ENCODE measurements around the gene KSR1. TPM values are rescaled to one million over a fixed set of nuclear protein-coding genes. Genes with fewer than 3 reads are reported as not detected.
"Not testable (repeated sequence)": the region's sequence is repeated elsewhere in the genome, so short reads cannot be mapped to it uniquely, and the experiment has no call there.

The KSR1 gene
- total RNA-seq, 4 donors from 2014 or later: 26.6 to 64.4 (median 42.2) TPM

DNA sequence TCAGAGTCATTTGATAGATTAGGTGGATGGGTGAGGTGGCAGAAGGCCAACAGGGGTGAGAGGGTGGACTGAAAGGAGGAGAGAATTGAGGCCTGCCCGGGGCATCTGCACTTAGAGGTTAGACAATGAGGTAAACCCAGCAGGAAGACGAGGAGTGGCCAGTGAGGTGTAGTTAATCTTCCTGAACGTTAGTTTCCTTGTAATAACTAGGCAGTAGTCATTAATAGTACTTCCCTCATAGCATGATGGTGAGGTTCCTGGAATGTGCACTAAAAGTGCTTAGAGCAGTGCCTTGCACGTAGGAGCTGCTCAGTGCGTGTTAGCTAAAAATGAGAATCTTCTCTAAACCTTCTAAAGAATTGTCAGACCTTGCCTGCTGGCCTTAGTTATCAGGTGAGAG, 13.5 kb upstream of the KSR1 start:
- Histone ChIP-seq H3K9me3 (no peaks in the 10 kb centered on the region), H3K4me1 (no peaks in the 10 kb centered on the region), H3K36me3 (no peaks in the 10 kb centered on the region), H3K4me3 (no peak overlapping the region), H3K27ac (no peak overlapping the region), H3K27me3 (no peaks in the 10 kb centered on the region)
- TF ChIP-seq, protein P1, sequence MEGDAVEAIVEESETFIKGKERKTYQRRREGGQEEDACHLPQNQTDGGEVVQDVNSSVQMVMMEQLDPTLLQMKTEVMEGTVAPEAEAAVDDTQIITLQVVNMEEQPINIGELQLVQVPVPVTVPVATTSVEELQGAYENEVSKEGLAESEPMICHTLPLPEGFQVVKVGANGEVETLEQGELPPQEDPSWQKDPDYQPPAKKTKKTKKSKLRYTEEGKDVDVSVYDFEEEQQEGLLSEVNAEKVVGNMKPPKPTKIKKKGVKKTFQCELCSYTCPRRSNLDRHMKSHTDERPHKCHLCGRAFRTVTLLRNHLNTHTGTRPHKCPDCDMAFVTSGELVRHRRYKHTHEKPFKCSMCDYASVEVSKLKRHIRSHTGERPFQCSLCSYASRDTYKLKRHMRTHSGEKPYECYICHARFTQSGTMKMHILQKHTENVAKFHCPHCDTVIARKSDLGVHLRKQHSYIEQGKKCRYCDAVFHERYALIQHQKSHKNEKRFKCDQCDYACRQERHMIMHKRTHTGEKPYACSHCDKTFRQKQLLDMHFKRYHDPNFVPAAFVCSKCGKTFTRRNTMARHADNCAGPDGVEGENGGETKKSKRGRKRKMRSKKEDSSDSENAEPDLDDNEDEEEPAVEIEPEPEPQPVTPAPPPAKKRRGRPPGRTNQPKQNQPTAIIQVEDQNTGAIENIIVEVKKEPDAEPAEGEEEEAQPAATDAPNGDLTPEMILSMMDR (IDR thresholded peaks at IDR 0.05): no peak
- no peak for TF ChIP-seq POLR2A (IDR thresholded peaks at IDR 0.05)
- no peak for DNase-seq

- H3K4me3 ChIP-seq: no peak overlapping the region
- DNase-seq: no peak
Measured at GRCh38 chr17:27443491-27443890, 12.8 kb upstream of the KSR1 start.

DNA sequence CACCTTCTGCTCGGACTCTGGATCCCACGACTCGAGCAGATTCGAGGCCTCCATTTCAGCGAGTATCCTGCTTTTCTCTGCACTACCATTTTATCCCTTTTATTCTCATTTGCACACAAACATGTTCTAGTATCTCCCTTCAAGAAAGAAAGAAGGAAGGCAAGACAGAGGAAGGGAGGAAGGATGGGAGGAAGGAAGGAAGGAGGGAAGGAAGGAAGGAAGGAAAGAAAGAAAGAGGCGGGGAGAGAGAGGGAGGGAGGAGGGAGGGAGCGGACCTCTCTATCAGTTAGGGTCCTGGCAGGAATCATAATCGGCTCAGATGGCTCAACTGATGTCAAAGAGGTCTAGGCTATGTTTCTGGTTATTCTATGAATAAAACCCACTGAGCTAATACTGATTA, 10.3 kb upstream of the KSR1 start:
- H3K36me3 ChIP-seq: no peaks in the 10 kb centered on the region
- TF ChIP-seq, protein P1 (IDR thresholded peaks at IDR 0.05): no peak
- TF ChIP-seq POLR2A (IDR thresholded peaks at IDR 0.05): no peak
- no peak overlapping the region for H3K27ac ChIP-seq
- H3K27me3 ChIP-seq: no peaks in the 10 kb centered on the region
- DNase-seq: no peak
- H3K4me3 ChIP-seq: no peak overlapping the region
- no peaks in the 10 kb centered on the region for H3K9me3 ChIP-seq
- H3K4me1 ChIP-seq: no peaks in the 10 kb centered on the region

More at GRCh38 chr17:27443491-27443890, 12.8 kb upstream of the KSR1 start:
- TF ChIP-seq POLR2A (IDR thresholded peaks at IDR 0.05): no peak
- TF ChIP-seq, protein P1 (IDR thresholded peaks at IDR 0.05): no peak
- Histone ChIP-seq H3K4me1 (no peaks in the 10 kb centered on the region), H3K27ac (no peak overlapping the region), H3K9me3 (no peaks in the 10 kb centered on the region), H3K36me3 (no peaks in the 10 kb centered on the region), H3K27me3 (no peaks in the 10 kb centered on the region)

DNA sequence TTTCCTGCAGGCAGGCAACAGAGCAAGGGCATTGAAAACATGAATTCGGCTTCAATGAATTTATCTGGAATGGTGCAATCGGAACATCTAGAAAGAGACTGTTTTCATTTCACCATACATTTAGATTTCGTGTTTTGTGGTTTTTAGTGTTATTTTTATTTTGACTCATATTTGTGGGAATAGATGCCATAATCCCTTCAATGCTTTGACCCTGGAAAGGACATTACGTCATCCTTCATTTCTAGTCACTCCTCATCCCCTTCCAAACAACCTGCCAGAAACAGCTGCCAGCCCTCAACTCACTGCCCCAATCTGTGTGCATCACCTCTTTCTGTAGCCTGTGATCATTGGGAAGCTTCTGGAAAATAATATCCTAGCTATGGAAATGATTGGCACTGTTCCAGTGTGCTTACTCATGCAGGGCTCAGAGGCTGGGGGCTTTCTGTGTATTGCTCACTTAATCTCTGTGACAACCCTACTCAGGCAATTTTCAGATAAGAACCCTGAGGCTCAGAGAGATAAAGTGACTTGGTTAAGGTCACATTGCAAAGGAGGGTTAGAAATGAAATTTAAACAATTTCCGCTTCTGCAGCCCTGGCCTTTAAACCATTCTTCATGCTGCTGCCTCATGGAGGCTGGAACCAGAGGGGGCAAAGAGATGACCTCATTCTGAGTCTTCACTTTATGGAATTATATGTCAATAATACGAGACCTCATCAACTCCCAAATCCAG, 9.5 kb upstream of the KSR1 start:
- Histone ChIP-seq H3K27ac (no peak overlapping the region), H3K4me1 (no peaks in the 10 kb centered on the region), H3K4me3 (no peak overlapping the region), H3K9me3 (no peaks in the 10 kb centered on the region), H3K27me3 (no peaks in the 10 kb centered on the region), H3K36me3 (no peaks in the 10 kb centered on the region)
- no peak for TF ChIP-seq POLR2A (IDR thresholded peaks at IDR 0.05)
- TF ChIP-seq, protein P1 (IDR thresholded peaks at IDR 0.05): no peak
- DNase-seq: no peak

- not testable (repeated sequence) for H3K9me3 ChIP-seq, H3K4me1 ChIP-seq, H3K27me3 ChIP-seq, DNase-seq, H3K36me3 ChIP-seq, H3K4me3 ChIP-seq, H3K27ac ChIP-seq
Measured at GRCh38 chr17:27448534-27448933, 7.7 kb upstream of the KSR1 start.

GRCh38 chr17:27449541-27449940, 6.7 kb upstream of the KSR1 start:
- Histone ChIP-seq H3K36me3 (no peaks in the 10 kb centered on the region), H3K27me3 (no peaks in the 10 kb centered on the region), H3K4me1 (no peaks in the 10 kb centered on the region), H3K4me3 (no peak overlapping the region), H3K9me3 (no peaks in the 10 kb centered on the region), H3K27ac (no peak overlapping the region)
- no peak for DNase-seq
- TF ChIP-seq, protein P1 (IDR thresholded peaks at IDR 0.05): no peak
- TF ChIP-seq POLR2A (IDR thresholded peaks at IDR 0.05): no peak

Measured in Peyer's patch (tissue), 4 donors.